ENCODE results near the gene B4GALNT3. TPM values are rescaled to one million over a fixed set of nuclear protein-coding genes. Genes with fewer than 3 reads are reported as not detected.

B4GALNT3 gene
- polyA plus RNA-seq, 2 of the 4 experiments (the other 2 are of a cell fraction), result 0.43 to 0.53 TPM

DNA sequence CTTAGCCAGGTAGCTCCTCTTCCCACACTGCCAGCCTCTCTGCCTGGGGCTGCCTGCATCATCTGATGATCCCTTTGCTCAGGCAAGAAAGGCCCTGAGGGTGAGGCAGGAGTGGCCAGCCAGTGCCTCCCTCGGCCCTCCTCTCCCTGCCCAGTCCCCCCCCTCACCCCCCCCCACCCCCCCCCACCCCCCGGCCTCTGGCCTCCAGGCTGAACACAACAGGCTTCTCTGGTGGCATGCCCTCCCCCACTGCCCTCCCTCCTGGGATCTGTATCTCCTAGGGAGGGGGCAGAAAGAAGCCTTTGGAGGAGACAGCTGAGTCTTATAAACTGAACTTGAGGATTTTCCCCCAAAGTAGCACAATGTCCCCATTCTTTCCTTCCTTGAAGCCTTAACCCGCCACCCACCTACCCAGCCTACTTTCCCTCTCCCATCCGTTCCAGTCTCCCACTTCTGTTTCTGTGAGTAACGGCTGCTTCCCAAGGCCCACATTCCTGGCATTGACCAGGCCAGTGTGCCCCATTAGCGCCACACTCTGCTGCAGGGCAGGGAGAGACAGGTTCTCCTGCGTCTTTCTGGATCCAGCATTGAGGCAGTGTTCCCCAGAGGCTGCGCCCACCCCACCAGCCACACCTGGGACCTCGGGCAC lies 82.1 kb downstream of the B4GALNT3 start (continued):
- no peak for TF ChIP-seq HOXB5 (CRISPR knock-in tag; IDR thresholded peaks at IDR 0.05)
- TF ChIP-seq FOXS1 (CRISPR knock-in tag; IDR thresholded peaks at IDR 0.05), result no peak
- TF ChIP-seq RARB (CRISPR knock-in tag; IDR thresholded peaks at IDR 0.05), result no peak
- TF ChIP-seq NFE2L2 (conservative IDR thresholded peaks at IDR 0.05; ENCODE audit: low read length), result no peak
- no peak for TF ChIP-seq ZSCAN20 (CRISPR knock-in tag; IDR thresholded peaks at IDR 0.05)
- TF ChIP-seq RFX5 (IDR thresholded peaks at IDR 0.05), result no peak
- no peak for TF ChIP-seq CBX2 (IDR thresholded peaks at IDR 0.05; ENCODE audit: borderline replicate concordance, low read depth)

DNA sequence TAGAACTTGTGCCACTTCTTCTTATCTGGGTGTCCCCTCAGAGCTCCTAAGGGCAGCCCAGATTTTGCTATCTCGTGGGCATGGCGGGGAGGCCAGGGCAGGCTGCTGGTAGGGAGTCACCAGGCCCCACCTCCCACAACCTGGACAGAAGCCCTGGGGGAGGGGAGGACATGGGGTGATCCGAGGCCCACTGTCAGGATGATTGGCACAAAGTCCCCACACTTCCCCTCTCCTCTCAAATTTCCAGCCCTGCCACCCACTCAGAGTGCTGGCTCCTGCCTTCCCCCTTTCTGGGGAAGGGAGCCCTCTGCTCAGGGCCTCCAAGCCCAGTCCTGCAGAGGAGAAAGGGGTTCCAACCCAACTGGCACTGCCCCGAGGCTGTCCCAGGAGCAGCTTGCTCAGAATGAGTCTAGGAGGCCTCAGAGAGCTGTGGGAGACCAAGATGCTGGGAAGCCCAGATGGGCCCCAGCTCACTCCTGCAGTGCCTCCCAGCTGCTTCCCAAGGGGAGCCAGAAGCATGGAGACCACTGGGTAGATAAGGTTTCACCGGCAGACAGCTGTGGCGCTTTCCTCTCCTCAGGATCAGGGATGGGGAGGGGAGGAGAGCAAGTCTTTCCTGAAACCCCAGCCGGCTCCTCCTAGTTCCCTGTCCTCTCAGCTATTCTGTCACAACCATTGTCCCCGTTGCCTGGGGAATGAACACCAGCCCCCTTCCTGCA lies 82.8 kb downstream of the B4GALNT3 start:
- ChIA-PET CTCF (interaction anchor here (0.6 to 3.9 kb wide), 4 partner anchors 57 to 100 kb away, joined by 4 to 45 read pairs (median 20); no protein-coding TSS in a partner anchor), POLR2A (no interaction called here)
- 63% methylated on average over 8 of the region's 8 CpGs for WGBS (ENCODE audit: missing lambda C conversion rate)
- H3K27ac ChIP-seq, result no peak overlapping the region; a peak in 1 of 6 replicates
- no peaks in the 10 kb centered on the region for H3K9me3 ChIP-seq
- no peak for FAIRE-seq
- peaks cover 28% of the 10 kb centered on the region; the same call in 2 of the 3 replicates for H3K4me1 ChIP-seq
- no peak overlapping the region for H3K4me3 ChIP-seq
- DNase-seq (ENCODE audit: low read depth in 1 of 2, low spot score in 1 of 2), result no peak
- no peak for ATAC-seq
- no peak overlapping the region for H3K4me2 ChIP-seq
- TF ChIP-seq, protein P1, sequence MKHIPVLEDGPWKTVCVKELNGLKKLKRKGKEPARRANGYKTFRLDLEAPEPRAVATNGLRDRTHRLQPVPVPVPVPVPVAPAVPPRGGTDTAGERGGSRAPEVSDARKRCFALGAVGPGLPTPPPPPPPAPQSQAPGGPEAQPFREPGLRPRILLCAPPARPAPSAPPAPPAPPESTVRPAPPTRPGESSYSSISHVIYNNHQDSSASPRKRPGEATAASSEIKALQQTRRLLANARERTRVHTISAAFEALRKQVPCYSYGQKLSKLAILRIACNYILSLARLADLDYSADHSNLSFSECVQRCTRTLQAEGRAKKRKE (CRISPR knock-in tag; IDR thresholded peaks at IDR 0.05; ENCODE audit: low read depth), result no peak
- TF ChIP-seq GATA3 (IDR thresholded peaks at IDR 0.05; ENCODE audit: borderline replicate concordance), result no peak
- TF ChIP-seq NR3C1 (IDR thresholded peaks at IDR 0.05), result no peak
- no peak for TF ChIP-seq JUN (IDR thresholded peaks at IDR 0.05)
- TF ChIP-seq, protein P2, sequence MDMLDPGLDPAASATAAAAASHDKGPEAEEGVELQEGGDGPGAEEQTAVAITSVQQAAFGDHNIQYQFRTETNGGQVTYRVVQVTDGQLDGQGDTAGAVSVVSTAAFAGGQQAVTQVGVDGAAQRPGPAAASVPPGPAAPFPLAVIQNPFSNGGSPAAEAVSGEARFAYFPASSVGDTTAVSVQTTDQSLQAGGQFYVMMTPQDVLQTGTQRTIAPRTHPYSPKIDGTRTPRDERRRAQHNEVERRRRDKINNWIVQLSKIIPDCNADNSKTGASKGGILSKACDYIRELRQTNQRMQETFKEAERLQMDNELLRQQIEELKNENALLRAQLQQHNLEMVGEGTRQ (IDR thresholded peaks at IDR 0.05), result no peak
- TF ChIP-seq, protein P3, sequence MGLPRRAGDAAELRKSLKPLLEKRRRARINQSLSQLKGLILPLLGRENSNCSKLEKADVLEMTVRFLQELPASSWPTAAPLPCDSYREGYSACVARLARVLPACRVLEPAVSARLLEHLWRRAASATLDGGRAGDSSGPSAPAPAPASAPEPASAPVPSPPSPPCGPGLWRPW (IDR thresholded peaks at IDR 0.05), result no peak
- TF ChIP-seq KDM5A (IDR thresholded peaks at IDR 0.05), result no peak
- TF ChIP-seq MAFK (IDR thresholded peaks at IDR 0.05; ENCODE audit: partially characterized antibody), result no peak
- no peak for TF ChIP-seq HEYL (CRISPR knock-in tag; IDR thresholded peaks at IDR 0.05)
- TF ChIP-seq, protein P4, sequence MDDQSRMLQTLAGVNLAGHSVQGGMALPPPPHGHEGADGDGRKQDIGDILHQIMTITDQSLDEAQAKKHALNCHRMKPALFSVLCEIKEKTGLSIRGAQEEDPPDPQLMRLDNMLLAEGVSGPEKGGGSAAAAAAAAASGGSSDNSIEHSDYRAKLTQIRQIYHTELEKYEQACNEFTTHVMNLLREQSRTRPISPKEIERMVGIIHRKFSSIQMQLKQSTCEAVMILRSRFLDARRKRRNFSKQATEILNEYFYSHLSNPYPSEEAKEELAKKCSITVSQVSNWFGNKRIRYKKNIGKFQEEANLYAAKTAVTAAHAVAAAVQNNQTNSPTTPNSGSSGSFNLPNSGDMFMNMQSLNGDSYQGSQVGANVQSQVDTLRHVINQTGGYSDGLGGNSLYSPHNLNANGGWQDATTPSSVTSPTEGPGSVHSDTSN (IDR thresholded peaks at IDR 0.05), result no peak
- TF ChIP-seq RCOR1 (IDR thresholded peaks at IDR 0.05; ENCODE audit: low read depth, low read length), result no peak
- TF ChIP-seq BHLHE40 (IDR thresholded peaks at IDR 0.05; ENCODE audit: low read depth, low read length), result no peak

DNA sequence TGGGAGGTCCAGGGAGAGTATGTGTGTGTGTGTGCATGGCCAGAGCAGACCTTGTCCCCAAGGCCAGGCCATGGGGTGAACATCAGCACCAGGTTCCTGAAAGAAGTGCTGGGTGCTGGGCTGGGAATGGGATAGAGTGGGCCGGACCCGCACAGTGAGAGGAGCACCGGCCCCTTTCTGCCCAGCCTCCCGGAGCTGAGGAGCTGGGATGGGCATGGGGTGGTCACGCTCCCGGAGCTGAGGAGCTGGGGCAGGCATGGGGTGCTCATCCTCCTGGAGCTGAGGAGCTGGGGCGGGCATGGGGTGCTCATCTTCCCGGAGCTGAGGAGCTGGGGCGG lies 83.3 kb downstream of the B4GALNT3 start:
- ATAC-seq (no peak), FAIRE-seq (no peak), DNase-seq (ENCODE audit: low read depth in 1 of 2, low spot score in 1 of 2) (no peak)
- no peak overlapping the region for H3K4me3 ChIP-seq
- no peak overlapping the region for H3K27ac ChIP-seq
- no peak overlapping the region for H3K4me2 ChIP-seq
- no peaks in the 10 kb centered on the region for H3K9me3 ChIP-seq
- no peak for TF ChIP-seq EP300 (IDR thresholded peaks at IDR 0.05)
- POLR2A ChIA-PET, result no interaction called here
- CTCF ChIA-PET, result interaction anchor here (0.6 to 3.9 kb wide), 5 partner anchors 27 to 101 kb away, joined by 4 to 45 read pairs (median 7); no protein-coding TSS in a partner anchor
- H3K4me1 ChIP-seq, result peaks cover 28% of the 10 kb centered on the region; the same call in 2 of the 3 replicates
- 79% methylated on average over 6 of the region's 9 CpGs for WGBS (ENCODE audit: missing lambda C conversion rate)
